SK-N-SH (cell line): ENCODE measurements around the gene SLC24A3. TPM values are rescaled to one million over a fixed set of nuclear protein-coding genes. Genes with fewer than 3 reads are reported as not detected.

Experiments used
- CTCF ChIA-PET: fragments of 300-600, 350-600 bp; formaldehyde crosslinking; extraction: SDS; loops from one replicate; lab custom pipeline; 2021; lab: Yijun Ruan, JAX
- POLR2A ChIA-PET: fragments of 350-600 bp; sonication (Branson Sonifier 250); formaldehyde crosslinking; extraction: SDS; loops from one replicate; lab custom pipeline; 2020; ENCODE audit warnings: antibody characterized with exemption, inconsistent platforms; lab: Yijun Ruan, JAX
- DNase-seq: peaks from one replicate; pipeline ENCODE4 v3.0.0; 2012
- H2AFZ ChIP-seq: fragments of 200-600 bp; sonication (generic); 2 replicates; pipeline ENCODE4 v1.8.1; 2016; ENCODE audit warnings: antibody characterized with exemption, mild to moderate bottlenecking, low read depth
- H3F3A ChIP-seq: fragments of 200-600 bp; sonication (generic); replicated peaks from 2 replicates; pipeline ENCODE3; 2016; ENCODE audit warnings: antibody characterized with exemption, mild to moderate bottlenecking; ENCODE audit not compliant: insufficient read depth
- H3K27ac ChIP-seq, 2 experiments: fragments of 200-500 bp in 1 of 2; fragments of 200-600 bp in 1 of 2; sonication (Bioruptor generic) in 1 of 2; sonication (generic), shearing (Covaris generic) in 1 of 2; 2 replicates each; pipeline versions ENCODE4 v1.5.1 to v1.6.1; 2014 to 2016; ENCODE audit warnings: low read depth in 2 of 2, inconsistent platforms in 1 of 2, low read length in 1 of 2, mild to moderate bottlenecking in 1 of 2, mixed read lengths in 1 of 2
- H3K27me3 ChIP-seq: fragments of 200-600 bp; sonication (generic), shearing (Covaris generic); 2 replicates; pipeline ENCODE4 v1.6.1; 2016; ENCODE audit warnings: mixed run types; ENCODE audit not compliant: insufficient read depth
- H3K36me3 ChIP-seq, 2 experiments: fragments of 200-500 bp in 1 of 2; fragments of 200-600 bp in 1 of 2; sonication (Bioruptor generic) in 1 of 2; sonication (generic) in 1 of 2; replicated peaks in 1 of 2; 2 replicates each; pipeline versions ENCODE3 to v1.5.1; 2014 to 2016; ENCODE audit warnings: low read length in 1 of 2, mild to moderate bottlenecking in 1 of 2; ENCODE audit not compliant: insufficient read depth in 2 of 2, control insufficient read depth in 1 of 2
- H3K4me1 ChIP-seq, 2 experiments: fragments of 200-500 bp in 1 of 2; fragments of 200-600 bp in 1 of 2; sonication (Bioruptor generic) in 1 of 2; sonication (generic), shearing (Covaris generic) in 1 of 2; 2 replicates each; pipeline versions ENCODE4 v1.5.1 to v1.6.1; 2014 to 2016; ENCODE audit warnings: low read depth in 1 of 2, low read length in 1 of 2, mixed run types in 1 of 2; ENCODE audit not compliant: insufficient read depth in 2 of 2, control insufficient read depth in 1 of 2
- H3K4me2 ChIP-seq: fragments of 200-600 bp; sonication (generic), shearing (Covaris generic); 2 replicates; pipeline ENCODE4 v1.6.1; 2017; ENCODE audit warnings: mixed run types
- H3K4me3 ChIP-seq, 2 experiments: fragments of 200-500 bp in 1 of 2; fragments of 200-600 bp in 1 of 2; sonication (Bioruptor generic) in 1 of 2; sonication (generic), shearing (Covaris generic) in 1 of 2; 2 replicates each; pipeline versions ENCODE4 v1.5.1 to v1.8.1; 2014 to 2016; ENCODE audit warnings: low read depth in 2 of 2, inconsistent platforms in 1 of 2, low read length in 1 of 2, mild to moderate bottlenecking in 1 of 2, mixed read lengths in 1 of 2, moderate library complexity in 1 of 2
- H3K79me2 ChIP-seq: fragments of 200-600 bp; sonication (generic); 2 replicates; pipeline ENCODE4 v1.8.1; 2017; ENCODE audit warnings: mild to moderate bottlenecking; ENCODE audit not compliant: insufficient read depth
- H3K9ac ChIP-seq: fragments of 200-600 bp; sonication (generic); 2 replicates; pipeline ENCODE4 v1.6.1; 2017; ENCODE audit warnings: mixed run types
- H3K9me2 ChIP-seq: fragments of 200-600 bp; sonication (generic); 2 replicates; pipeline ENCODE4 v1.6.1; 2017; ENCODE audit warnings: mixed run types
- H3K9me3 ChIP-seq: fragments of 200-600 bp; sonication (generic); 2 replicates; pipeline ENCODE4 v1.6.1; 2017; ENCODE audit warnings: mixed run types, mild to moderate bottlenecking, moderate library complexity
- H4K20me1 ChIP-seq: fragments of 200-600 bp; sonication (generic); 2 replicates; pipeline ENCODE4 v1.6.1; 2017; ENCODE audit warnings: mild to moderate bottlenecking, mixed run types; ENCODE audit not compliant: insufficient read depth
- CHD2 ChIP-seq: fragments of 150-350 bp; IDR thresholded peaks from 2 replicates; pipeline ENCODE4 v1.6.1; 2018; ENCODE audit warnings: low read length; ENCODE audit not compliant: partially characterized antibody
- EZH2phosphoT487 ChIP-seq: fragments of 200-600 bp; sonication (generic); IDR thresholded peaks from 2 replicates; pipeline ENCODE4 v1.6.1; 2017; ENCODE audit warnings: low read depth, mixed run types, mild to moderate bottlenecking, antibody characterized with exemption, moderate library complexity, borderline replicate concordance
- FOSL2 ChIP-seq: IDR thresholded peaks from 2 replicates; pipeline ENCODE4 v1.4.0; 2012; ENCODE audit warnings: low read depth, mild to moderate bottlenecking, moderate library complexity, borderline replicate concordance
- FOXM1 ChIP-seq: IDR thresholded peaks from 2 replicates; pipeline ENCODE4 v1.4.0; 2012; ENCODE audit warnings: low read depth, mild to moderate bottlenecking
- GATA2 ChIP-seq: sonication (generic); formaldehyde crosslinking; IDR thresholded peaks from 2 replicates; pipeline ENCODE4 v1.5.0; 2020; ENCODE audit warnings: mild to moderate bottlenecking, missing genetic modification reagents
- IRF3 ChIP-seq: fragments of 150-350 bp; IDR thresholded peaks from 2 replicates; pipeline ENCODE4 v1.6.1; 2016; ENCODE audit warnings: mild to moderate bottlenecking, low read depth, low read length
- JUND ChIP-seq: IDR thresholded peaks from 2 replicates; pipeline ENCODE4 v1.4.0; 2012
- RAD21 ChIP-seq: IDR thresholded peaks from 2 replicates; pipeline ENCODE4 v1.6.1; 2012; ENCODE audit warnings: mild to moderate bottlenecking, low read length
- RFX5 ChIP-seq: IDR thresholded peaks from 2 replicates; pipeline ENCODE4 v1.6.1; 2012; ENCODE audit warnings: mild to moderate bottlenecking, improper control_type of control experiment, low read length
- SMC3 ChIP-seq: IDR thresholded peaks from 2 replicates; pipeline ENCODE4 v1.6.1; 2012; ENCODE audit warnings: low read depth, low read length, improper control_type of control experiment
- TEAD4 ChIP-seq: IDR thresholded peaks from 2 replicates; pipeline ENCODE4 v1.4.0; 2012; ENCODE audit warnings: mild to moderate bottlenecking, borderline replicate concordance; ENCODE audit not compliant: insufficient read depth
- WGBS: methylation state at CpG from one replicate; pipeline ENCODE4 v1.1.6; 2017; ENCODE audit warnings: low lambda C conversion rate; 5-methylcytosine and 5-hydroxymethylcytosine counted together
- polyA plus RNA-seq, 3 experiments: library from polyadenylated mRNA; depleted of rRNA; stranded (reverse); fragments of >200 nt; gene quantifications; 2 replicates each; pipeline ENCODE4 v1.2.3, GENCODE V29; 2012
- TF ChIP-seq, protein P1 (sequence below): IDR thresholded peaks from 2 replicates; pipeline ENCODE4 v1.4.0; 2012; ENCODE audit warnings: low read depth, borderline replicate concordance

The SLC24A3 gene
- polyA plus RNA-seq, 1 of the 3 experiments (the other 2 are of a cell fraction) = not detected

DNA sequence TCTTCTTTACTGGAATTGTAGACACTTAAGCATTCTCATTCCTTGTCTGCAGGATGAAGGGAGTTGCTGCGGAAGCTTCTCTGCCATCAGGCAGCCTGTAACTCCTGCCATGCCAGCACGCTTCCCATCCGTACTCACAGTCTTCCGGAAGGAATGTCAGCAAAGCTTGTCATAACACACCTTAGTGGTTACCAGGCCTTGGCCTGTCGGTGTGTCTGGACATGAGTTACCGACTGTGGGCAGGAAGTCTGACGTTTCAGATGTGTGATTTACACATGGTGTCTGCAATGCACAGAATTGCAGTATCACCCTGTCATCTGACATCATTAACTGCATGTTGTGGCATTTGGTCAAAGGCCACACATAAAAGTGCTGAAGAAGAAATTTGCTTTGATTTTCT is 102.2 kb downstream of the SLC24A3 start:
- no peak overlapping the region for H3K9ac ChIP-seq
- no peak overlapping the region for H3K4me2 ChIP-seq
- WGBS = 23% methylated on average over 7 of the region's 7 CpGs
- no peak overlapping the region for H3K4me3 ChIP-seq
- H3F3A ChIP-seq = no peaks in the 10 kb centered on the region
- no peaks in the 10 kb centered on the region for H3K9me2 ChIP-seq
- POLR2A ChIA-PET = no interaction called here
- H3K4me1 ChIP-seq = no peaks in the 10 kb centered on the region; a peak in 1 of 4 replicates
- TF ChIP-seq CHD2 (no peak), SMC3 (no peak), RFX5 (no peak), JUND (no peak), RAD21 (no peak), TEAD4 (no peak), EZH2phosphoT487 (no peak), GATA2 (CRISPR knock-in tag) (no peak), IRF3 (no peak), FOXM1 (no peak)
- TF ChIP-seq, all 33 proteins: peak for 0
- H4K20me1 ChIP-seq = no peaks in the 10 kb centered on the region
- no peaks in the 10 kb centered on the region for H3K9me3 ChIP-seq
- H3K27me3 ChIP-seq = no peaks in the 10 kb centered on the region
- no peak overlapping the region for H3K27ac ChIP-seq
- H3K36me3 ChIP-seq = no peaks in the 10 kb centered on the region
- no peak overlapping the region for H2AFZ ChIP-seq
- H3K79me2 ChIP-seq = no peaks in the 10 kb centered on the region
- CTCF ChIA-PET = no interaction called here
- DNase-seq = no peak

- no peak overlapping the region for H3K9ac ChIP-seq
- no peak overlapping the region for H3K4me2 ChIP-seq
- no peaks in the 10 kb centered on the region for H3K79me2 ChIP-seq
- no peak overlapping the region for H2AFZ ChIP-seq
- CTCF ChIA-PET = no interaction called here
- no peaks in the 10 kb centered on the region for H3K27me3 ChIP-seq
- H4K20me1 ChIP-seq = no peaks in the 10 kb centered on the region
- TF ChIP-seq, protein P1, sequence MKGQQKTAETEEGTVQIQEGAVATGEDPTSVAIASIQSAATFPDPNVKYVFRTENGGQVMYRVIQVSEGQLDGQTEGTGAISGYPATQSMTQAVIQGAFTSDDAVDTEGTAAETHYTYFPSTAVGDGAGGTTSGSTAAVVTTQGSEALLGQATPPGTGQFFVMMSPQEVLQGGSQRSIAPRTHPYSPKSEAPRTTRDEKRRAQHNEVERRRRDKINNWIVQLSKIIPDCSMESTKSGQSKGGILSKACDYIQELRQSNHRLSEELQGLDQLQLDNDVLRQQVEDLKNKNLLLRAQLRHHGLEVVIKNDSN = no peak
- TF ChIP-seq IRF3 = no peak
- TF ChIP-seq FOSL2 = no peak
- TF ChIP-seq, all 33 proteins: peak for 0
- POLR2A ChIA-PET = no interaction called here
- Histone ChIP-seq H3K4me3 (no peak overlapping the region), H3K9me2 (no peaks in the 10 kb centered on the region), H3K4me1 (no peaks in the 10 kb centered on the region), H3K9me3 (no peaks in the 10 kb centered on the region), H3F3A (no peaks in the 10 kb centered on the region), H3K27ac (no peak overlapping the region), H3K36me3 (no peaks in the 10 kb centered on the region)
- DNase-seq = no peak
- 8% methylated on average over 5 of the region's 5 CpGs for WGBS
Observed at GRCh38 chr20:19317237-19318069, 105.0 kb downstream of the SLC24A3 start.
